Frontal cortex (tissue), 4 donors: ENCODE measurements around the gene PSMA5. TPM values are rescaled to one million over a fixed set of nuclear protein-coding genes. Genes with fewer than 3 reads are reported as not detected.
"Not testable (repeated sequence)": the region's sequence is repeated elsewhere in the genome, so short reads cannot be mapped to it uniquely, and the experiment has no call there.

Source experiments
- DNase-seq, 2 donors: peaks; one replicate each; pipeline ENCODE4 v3.0.0; 2012; ENCODE audit warnings: low spot score in 2 of 2
- FAIRE-seq: peaks from 2 replicates; lab custom pipeline; 2012; peaks lifted over from hg19 to GRCh38; lab: Jason Lieb, UNC
- total RNA-seq: library from RNA; depleted of rRNA; stranded (reverse); fragments of >200 nt; gene quantifications from one replicate; pipeline ENCODE4 v1.2.3, GENCODE V29; 2014
- donor health status: control.
- donor health status: control.
- donor health status: control.

The PSMA5 gene
- 35.1 TPM for total RNA-seq

GRCh38 chr1:109426281-109427170 lies at the start of gene PSMA5:
PSMA5 (minus strand) TSS chr1:109426448; CDS start chr1:109426330, 118 bp downstream.
- DNase-seq (peak; percentile 76 to 89), FAIRE-seq (peak; percentile 73)

- no peak for FAIRE-seq
- DNase-seq: peak; percentile 0 to 2
Observed at GRCh38 chr1:109475261-109475660, 49.0 kb upstream of the PSMA5 start.

GRCh38 chr1:109474697-109475096 lies 48.4 kb upstream of the PSMA5 start:
- no peak for FAIRE-seq
- DNase-seq: peak; percentile 0 to 1

GRCh38 chr1:109473284-109474057 lies 47.2 kb upstream of the PSMA5 start:
- DNase-seq, FAIRE-seq: not testable (repeated sequence)

DNA sequence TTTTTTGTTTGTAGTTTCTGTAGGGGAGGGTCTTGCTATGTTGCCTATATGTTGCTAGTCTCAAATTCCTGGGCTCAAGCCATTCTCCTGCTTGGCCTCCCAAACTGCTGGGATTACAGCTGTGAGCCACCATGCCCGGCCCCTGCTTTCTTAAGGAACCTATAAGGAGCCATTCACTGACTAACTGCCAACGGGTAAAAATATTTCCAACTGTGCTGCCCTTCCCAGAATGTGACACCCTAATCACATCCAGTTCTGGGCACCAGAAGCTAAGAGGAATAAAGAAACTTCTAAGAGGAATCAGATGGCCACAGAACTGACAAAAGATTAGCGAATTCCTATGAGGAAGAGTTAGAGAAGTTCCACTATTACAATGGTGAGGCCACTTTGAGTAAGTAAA lies 46.5 kb upstream of the PSMA5 start:
- FAIRE-seq (no peak), DNase-seq (no peak)

- FAIRE-seq (no peak), DNase-seq (no peak)
Observed at GRCh38 chr1:109470245-109470644, 44.0 kb upstream of the PSMA5 start.

GRCh38 chr1:109468903-109469302 lies 42.7 kb upstream of the PSMA5 start:
- DNase-seq (no peak), FAIRE-seq (no peak)

- FAIRE-seq (no peak), DNase-seq (no peak)
Observed at GRCh38 chr1:109468061-109468460, 41.8 kb upstream of the PSMA5 start.

DNA sequence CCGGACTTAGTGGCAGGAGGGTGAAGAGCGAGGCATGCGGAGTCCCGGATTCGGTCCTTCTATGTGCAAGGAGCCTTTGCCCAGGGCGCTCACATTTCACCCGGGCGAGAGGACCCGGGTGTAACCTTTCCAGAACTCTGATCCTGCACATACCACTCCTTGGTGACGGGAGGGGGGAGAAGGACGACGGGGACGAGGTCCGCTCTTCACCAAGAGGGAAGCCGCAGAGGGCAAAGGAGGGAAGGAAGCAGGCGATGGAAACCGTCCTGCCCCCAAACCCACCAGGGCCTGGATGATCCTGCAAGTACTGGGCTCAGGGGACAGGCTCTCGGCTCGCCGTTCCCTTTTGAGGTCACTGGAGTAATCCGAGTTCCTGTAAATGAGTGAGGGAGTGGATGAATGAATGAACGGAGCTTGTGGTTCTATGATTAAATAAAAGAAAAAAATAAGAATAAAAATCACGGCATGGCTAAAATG lies 41.1 kb upstream of the PSMA5 start:
- FAIRE-seq (no peak), DNase-seq (no peak)

DNA sequence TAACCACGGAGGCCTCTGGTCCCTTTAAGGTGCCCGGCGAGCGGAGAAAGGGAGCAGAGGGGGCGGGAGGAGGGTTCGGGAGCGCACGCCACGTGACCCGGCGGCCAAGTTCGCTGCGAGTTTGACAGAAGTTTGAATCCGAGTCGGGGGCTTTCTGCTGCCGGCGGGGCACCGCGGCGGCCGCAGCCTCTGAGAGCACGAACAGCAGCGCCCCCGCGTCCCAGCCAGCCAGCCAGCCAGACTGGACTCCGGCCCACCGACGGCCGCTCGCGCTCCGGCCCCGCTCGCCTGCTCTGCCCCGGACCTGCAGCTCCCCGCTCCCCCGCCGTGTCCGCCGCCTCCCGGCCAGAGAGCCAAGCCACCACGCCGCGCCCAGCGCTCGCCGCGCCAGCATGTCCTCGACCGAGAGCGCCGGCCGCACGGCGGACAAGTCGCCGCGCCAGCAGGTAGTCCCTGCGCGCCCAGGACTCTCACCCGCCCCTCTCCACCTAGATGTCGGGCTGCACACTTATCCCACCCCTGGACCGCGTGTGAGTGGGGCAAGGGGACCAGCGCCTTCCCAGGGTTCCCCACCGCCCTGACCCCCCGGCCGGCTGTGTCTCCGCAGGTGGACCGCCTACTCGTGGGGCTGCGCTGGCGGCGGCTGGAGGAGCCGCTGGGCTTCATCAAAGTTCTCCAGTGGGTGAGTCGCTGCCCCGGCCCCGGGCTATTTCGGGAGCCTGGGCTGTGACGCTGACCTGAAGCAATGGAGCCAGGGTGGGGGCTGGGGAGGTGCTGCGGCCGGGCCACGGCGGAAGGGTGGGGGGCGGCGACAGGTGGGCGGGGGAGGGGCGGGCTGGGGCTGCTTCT lies 40.4 kb upstream of the PSMA5 start, which contains the start of gene SYPL2:
Gene SYPL2, plus strand, starts transcription at position 95 of the 849 bp plus-strand sequence. Its CDS starts 298 bp downstream, at position 393.
- FAIRE-seq (no peak), DNase-seq (peak; percentile 62 to 69)

DNA sequence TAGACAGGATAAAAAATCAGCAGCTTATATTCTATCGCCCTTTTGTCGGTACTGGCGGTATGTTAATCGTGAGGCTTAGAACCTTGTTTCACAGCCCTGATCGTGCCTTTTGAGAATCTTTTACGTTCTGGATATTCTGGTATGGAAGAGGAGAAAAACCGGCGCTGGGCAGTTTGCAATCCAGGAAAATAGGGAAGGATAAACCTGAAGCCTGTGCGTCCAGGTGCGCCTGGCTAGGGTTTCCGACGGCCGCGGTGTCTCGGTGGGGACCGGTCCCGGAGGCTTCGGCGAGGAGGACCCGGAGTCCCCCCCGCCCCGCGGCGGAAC lies 39.8 kb upstream of the PSMA5 start:
- DNase-seq: no peak
- FAIRE-seq: no peak

DNA sequence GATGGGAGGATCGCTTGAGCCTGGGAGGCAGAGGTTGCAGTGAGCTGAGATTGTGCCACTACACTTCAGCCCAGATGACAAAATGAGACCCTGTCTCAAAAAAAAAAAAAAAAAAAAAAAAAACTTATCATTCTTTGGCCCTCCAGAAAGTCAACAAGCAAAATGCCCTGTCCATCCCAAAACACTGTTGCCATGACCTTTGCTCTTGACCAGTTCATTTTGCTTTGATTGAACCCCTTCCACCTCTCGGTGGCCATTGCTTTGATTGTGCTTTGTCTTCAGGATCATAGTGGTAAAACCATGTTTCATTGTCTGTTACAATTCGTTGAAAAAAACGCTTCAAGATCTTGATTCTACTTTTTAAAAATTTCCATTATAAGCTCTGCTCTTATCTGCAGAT lies 31.6 kb upstream of the PSMA5 start:
- no peak for FAIRE-seq

DNA sequence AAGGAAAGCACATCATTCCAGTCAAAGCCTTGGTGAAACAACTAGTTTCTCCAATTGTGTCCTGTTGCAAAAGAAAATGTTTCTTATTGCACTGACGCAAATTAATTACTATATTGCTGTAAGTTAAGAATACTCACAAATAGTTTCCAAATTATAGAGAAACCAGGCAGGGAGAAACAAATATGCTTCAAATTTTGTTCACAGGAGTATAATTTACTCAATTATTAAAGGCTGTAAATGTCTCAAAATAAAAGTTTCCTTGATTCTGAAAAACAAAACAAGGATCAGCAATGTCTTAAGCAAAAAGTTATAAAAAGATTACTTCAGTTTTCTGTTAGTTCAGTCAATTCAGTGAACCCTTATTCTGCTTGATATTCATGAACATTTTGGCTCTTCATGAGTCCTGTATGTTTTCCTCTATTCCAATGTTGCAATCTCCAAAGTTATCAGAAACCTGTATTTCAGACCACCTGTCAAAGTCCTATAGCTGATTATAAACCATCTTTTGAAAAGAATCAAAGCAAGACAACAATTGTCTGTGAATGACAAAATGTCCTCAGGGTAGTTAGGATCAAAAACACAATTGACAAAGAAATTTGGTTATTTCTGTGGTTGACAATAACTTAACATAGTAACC lies 28.4 kb upstream of the PSMA5 start:
- FAIRE-seq (no peak), DNase-seq (no peak)

More for the DNA sequence above, 31.6 kb upstream of the PSMA5 start:
- DNase-seq: no peak

DNA sequence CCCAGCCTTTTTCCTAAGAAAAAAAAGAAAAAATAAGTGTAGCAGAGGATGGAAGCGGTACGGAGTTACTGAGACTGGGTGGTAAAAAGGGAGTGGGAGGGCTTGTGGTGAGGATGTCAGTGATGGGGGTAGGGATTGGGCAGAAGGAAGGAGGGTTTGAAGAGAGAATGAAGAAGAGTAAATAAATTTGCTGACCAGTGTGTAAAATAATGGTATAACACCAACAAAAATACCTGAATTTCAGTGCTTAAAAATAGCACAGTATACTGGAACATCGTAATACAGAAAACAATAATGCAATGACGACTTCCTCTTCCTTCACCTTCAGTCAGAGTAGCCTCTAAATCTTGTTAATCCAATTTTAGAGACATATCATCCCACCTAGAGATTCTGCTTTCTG lies 21.3 kb upstream of the PSMA5 start:
- DNase-seq (no peak), FAIRE-seq (no peak)

DNA sequence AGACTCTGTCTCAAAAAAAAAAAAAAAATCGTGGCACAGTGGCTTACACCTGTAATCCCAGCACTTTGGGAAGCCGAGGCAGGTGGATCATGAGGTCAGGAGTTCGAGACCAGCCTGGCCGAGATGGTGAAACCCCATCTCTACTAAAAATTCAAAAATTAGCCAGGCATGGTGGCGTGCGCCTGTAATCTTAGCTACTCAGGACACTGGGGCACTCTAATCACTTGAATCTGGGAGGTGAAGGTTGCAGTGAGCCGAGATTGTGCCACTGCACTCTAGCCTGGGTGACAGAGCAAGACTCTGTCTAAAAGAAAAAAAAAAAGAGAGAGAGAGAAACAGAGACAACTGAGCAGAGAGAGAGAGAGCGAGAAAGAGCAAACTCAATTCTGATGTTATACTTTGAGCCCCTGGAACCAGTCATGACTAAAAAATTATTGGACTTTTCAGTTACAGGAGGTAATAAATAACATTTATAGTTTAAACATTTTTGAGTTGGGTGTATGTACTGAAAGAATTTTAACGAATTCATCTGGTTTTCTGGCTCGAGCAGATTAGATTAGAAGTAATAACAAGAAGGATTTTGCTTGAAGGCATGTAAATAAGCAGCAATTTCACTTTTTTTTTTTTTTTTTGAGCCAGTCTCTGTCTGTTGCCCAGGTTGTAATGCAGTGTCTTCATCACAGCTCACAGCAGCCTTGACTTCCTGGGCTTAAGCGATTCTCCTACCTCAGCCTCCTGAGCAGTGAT lies 19.9 kb upstream of the PSMA5 start:
- not testable (repeated sequence) for FAIRE-seq, DNase-seq

DNA sequence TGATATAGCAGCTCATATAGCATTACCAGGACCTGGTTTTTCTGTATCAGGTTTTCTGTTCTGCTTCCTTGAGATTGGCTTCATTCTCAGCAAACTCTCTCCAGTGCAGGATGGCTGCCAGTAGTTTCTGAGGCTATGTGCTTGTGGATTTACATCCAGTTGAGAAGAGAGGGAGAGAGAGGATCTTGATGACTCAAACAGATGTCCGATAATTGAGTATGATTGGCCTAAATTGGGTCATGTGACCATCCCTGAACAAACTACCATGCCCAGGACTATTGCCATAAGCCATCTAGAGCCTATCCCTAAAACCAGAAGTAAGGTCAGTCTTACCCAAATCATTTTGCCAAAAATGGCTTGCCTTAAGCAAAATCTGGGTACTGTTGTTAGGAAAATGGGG lies 18.1 kb upstream of the PSMA5 start:
- DNase-seq (no peak), FAIRE-seq (no peak)

GRCh38 chr1:109443476-109443875 lies 17.2 kb upstream of the PSMA5 start:
- FAIRE-seq (no peak), DNase-seq (no peak)

DNA sequence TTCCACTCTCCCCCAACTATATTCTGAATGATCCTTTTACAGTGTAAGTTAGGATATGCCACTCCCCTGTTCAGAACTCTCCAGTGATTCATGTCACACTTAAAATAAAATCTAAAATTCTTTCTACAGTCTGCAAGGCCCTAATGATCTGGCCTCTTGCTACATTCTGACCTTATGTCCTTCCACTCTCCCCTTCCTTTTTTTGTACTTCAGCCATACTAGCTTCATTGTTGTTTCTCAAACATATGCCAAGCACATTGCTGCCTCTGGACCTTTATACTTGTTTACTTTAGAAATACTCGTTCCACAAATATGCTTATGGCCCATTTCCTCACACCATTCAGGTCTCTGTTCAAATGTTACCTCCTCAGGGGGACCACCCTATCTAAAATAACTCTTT lies 14.8 kb upstream of the PSMA5 start:
- FAIRE-seq: no peak
- DNase-seq: no peak

- DNase-seq: no peak
Observed at GRCh38 chr1:109438798-109439297, 12.6 kb upstream of the PSMA5 start.

More at GRCh38 chr1:109438798-109439297, 12.6 kb upstream of the PSMA5 start:
- FAIRE-seq: no peak
